Cardiac muscle cell (in vitro differentiated cells and primary cell): ENCODE data around the gene NOS3. TPM values are rescaled to one million over a fixed set of nuclear protein-coding genes. Genes with fewer than 3 reads are reported as not detected.

Experiments used
- DNase-seq, 2 donors: peaks; one replicate each; pipeline versions ENCODE4 v3.0.0 to v3.0.0-alpha.2; 2010 to 2017; ENCODE audit warnings: low read depth in 1 of 2, low spot score in 1 of 2
- H3K27ac ChIP-seq: fragments of 200-600 bp; sonication (generic); 2 replicates; pipeline ENCODE4 v1.5.1; 2016
- H3K27me3 ChIP-seq: fragments of 200-600 bp; sonication (generic); 2 replicates; pipeline ENCODE4 v1.6.0; 2016; ENCODE audit warnings: control low read depth
- H3K36me3 ChIP-seq: fragments of 200-600 bp; sonication (generic); 2 replicates; pipeline ENCODE4 v1.5.1; 2016; ENCODE audit warnings: control low read depth
- H3K4me1 ChIP-seq: fragments of 200-600 bp; sonication (generic); 2 replicates; pipeline ENCODE4 v1.8.1; 2017; ENCODE audit warnings: low read depth, mild to moderate bottlenecking, mixed run types
- H3K4me3 ChIP-seq: fragments of 200-600 bp; sonication (generic); 2 replicates; pipeline ENCODE4 v1.5.1; 2016; ENCODE audit warnings: mild to moderate bottlenecking
- H3K9me3 ChIP-seq: fragments of 200-600 bp; sonication (generic); 2 replicates; pipeline ENCODE4 v1.5.1; 2017; ENCODE audit warnings: low read depth, mild to moderate bottlenecking, control low read depth
- CTCF ChIP-seq: IDR thresholded peaks from 2 replicates; pipeline ENCODE4 v1.5.1; 2012; ENCODE audit warnings: low read depth, mild to moderate bottlenecking, low read length
- polyA plus RNA-seq: library from polyadenylated mRNA; unstranded; fragments of >200 nt; fragmentation: Nextera tagmentation; extraction: Ambion mirVana; gene quantifications from 2 replicates; pipeline ENCODE4 v1.2.1, GENCODE V29; 2016
- total RNA-seq: library from RNA; depleted of rRNA; stranded (reverse); fragments of >200 nt; gene quantifications from 2 replicates; pipeline ENCODE4 v1.2.3, GENCODE V29; 2016

The NOS3 gene
- total and polyA plus RNA-seq, 2 experiments from 2014 or later: 13.1 to 20.3 TPM

GRCh38 chr7:150944066-150945042, 46.5 kb upstream of the NOS3 start:
- TF ChIP-seq CTCF: no peak
- peaks cover 22% of the 10 kb centered on the region for H3K4me1 ChIP-seq

DNA sequence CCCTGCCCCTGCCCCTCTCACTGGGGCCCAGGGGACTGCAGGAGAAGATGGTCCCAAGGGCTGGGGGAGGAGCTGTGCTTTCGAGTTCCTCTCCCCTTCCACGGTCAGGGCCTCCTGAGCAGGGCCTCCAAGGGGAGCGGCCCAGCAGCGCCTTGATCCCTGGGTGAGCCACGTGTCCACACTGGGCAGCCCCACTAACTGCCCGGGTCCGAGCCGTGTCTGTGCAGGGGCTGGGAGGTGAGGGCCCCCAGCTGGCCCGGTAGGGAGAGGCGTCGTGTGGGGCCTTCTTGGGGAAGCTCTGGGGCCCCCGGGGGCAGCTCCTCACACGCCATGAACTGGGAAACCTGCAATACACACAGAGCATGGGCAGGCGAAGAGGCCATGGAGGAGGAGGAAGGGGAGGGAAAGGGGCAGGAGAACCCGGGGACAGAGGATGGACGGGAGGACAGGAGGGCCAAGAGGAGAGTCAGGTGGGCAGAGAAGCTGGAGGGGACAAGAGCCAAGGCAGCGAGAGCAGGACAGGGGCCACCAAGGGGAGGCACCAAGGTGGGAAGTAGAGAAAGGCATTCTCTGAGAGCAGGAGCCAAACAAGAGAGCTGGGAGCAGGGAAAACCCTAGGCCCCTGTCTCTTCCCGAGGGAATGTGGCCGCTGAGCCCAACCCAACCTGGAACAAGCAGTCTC, 45.5 kb upstream of the NOS3 start:
- no peaks in the 10 kb centered on the region for H3K27me3 ChIP-seq

More at GRCh38 chr7:150944066-150945042, 46.5 kb upstream of the NOS3 start:
- Histone ChIP-seq H3K27ac (no peak overlapping the region), H3K27me3 (no peaks in the 10 kb centered on the region), H3K9me3 (no peaks in the 10 kb centered on the region), H3K36me3 (no peaks in the 10 kb centered on the region), H3K4me3 (no peak overlapping the region)
- no peak for DNase-seq

DNA sequence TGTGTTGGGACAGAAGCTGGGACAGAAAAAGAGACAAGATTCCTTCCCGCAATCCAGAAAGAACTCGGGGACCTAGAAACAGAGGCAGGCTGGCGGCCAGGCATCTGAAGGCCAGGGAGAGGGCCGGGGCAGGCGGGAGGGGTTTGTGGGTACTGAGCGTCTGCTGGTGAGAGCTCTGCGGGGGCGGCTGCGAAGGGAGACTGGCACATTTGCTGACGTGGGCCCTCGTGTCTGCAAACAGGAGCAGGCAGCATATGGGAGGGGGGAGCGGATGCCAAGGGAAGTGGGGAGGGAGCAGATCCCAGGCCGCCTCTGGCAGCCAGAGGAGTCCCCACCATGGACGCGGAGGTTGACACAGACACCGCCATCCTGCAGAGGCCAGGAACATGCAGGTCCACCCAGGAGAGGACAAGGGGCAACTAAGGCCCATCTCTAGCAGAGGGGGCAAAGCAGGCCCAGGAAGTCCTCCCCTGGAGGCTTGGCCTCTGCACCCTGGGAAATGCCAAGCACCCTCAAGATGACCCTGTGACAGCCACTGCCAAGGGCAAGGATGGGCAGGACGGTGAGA, 44.9 kb upstream of the NOS3 start:
- peaks cover 26% of the 10 kb centered on the region for H3K4me1 ChIP-seq
- H3K36me3 ChIP-seq: peaks cover 8% of the 10 kb centered on the region
- H3K27ac ChIP-seq: peak overlapping the region; percentile 51
- no peak for DNase-seq
- no peak overlapping the region for H3K4me3 ChIP-seq
- no peak for TF ChIP-seq CTCF
- H3K27me3 ChIP-seq: no peaks in the 10 kb centered on the region
- H3K9me3 ChIP-seq: no peaks in the 10 kb centered on the region

More for the DNA sequence above, 45.5 kb upstream of the NOS3 start:
- DNase-seq: no peak
- peaks cover 3% of the 10 kb centered on the region for H3K36me3 ChIP-seq
- H3K9me3 ChIP-seq: no peaks in the 10 kb centered on the region
- H3K4me1 ChIP-seq: peaks cover 26% of the 10 kb centered on the region
- H3K27ac ChIP-seq: peak overlapping the region; percentile 51
- H3K4me3 ChIP-seq: no peak overlapping the region
- TF ChIP-seq CTCF: no peak

DNA sequence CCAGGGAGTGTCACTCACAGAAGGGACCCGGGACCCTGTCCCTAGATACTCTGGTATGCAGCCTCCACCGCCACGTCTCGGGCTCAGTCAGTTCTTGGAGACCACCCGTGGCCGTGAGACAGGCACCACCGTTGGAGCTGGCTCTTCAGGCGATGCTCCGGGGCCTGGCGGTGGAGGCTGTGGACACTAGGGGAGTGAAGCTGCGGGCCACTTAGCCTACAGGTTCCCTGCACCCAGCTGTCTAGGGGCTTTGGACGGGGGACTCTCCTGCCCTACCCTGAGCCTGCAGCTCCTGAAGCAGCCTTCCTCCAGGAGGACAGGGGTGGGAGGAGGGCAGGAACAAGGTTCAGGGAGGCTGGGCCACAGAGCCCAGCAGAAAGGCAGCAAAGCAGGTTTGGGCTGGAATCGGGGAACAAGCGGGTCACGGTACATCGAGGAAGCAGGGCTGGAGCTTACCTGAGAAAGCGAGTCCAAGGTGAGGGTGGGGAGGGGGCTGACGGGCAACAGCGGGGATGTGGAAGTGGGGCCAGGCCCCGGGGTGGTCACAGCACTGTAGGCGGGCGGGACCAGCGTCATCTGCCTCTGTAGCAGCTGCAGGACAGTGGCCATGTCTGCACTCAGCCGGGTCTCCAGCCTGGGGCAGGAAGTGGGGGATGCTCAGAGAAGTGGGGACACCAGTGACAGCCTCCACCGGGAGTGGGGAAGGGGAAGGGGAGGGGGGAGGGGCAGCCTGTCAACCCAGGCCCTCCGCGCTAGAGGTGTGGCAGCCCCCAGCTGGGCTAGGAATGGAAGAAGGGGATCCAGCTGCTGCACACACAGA, 44.2 kb upstream of the NOS3 start:
- H3K36me3 ChIP-seq: peaks cover 8% of the 10 kb centered on the region
- TF ChIP-seq CTCF: no peak
- no peaks in the 10 kb centered on the region for H3K9me3 ChIP-seq
- H3K27me3 ChIP-seq: no peaks in the 10 kb centered on the region
- no peak overlapping the region for H3K4me3 ChIP-seq
- DNase-seq: no peak
- H3K4me1 ChIP-seq: peaks cover 26% of the 10 kb centered on the region
- no peak overlapping the region for H3K27ac ChIP-seq

DNA sequence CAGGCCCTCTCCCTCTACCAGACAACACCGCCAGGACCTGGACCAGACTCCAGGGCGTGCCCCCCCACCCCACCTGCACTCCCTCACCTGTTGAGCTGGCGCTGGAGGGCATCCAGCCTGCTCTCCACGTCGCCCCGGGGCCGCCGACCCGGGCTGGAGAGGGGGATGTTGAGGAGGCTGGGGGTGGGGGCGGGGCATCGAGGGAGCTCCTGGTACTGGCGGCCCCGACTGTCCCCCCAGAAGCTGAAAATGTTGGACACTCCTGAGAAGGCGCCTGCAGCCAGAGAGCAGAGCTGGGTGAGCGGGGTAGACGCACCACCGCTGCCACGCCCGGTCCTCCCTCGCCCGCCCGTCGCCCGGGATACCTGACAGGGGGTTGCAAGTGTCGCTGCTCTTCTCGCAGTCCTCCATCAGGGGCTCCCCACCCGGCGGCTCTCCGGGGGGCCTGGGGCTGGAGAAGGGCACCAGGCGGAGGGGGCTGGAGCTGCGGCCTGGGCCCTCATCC, 43.5 kb upstream of the NOS3 start:
- no peak for TF ChIP-seq CTCF
- no peak for DNase-seq
- Histone ChIP-seq H3K4me3 (no peak overlapping the region), H3K27ac (no peak overlapping the region), H3K4me1 (peaks cover 23% of the 10 kb centered on the region), H3K9me3 (no peaks in the 10 kb centered on the region), H3K27me3 (no peaks in the 10 kb centered on the region), H3K36me3 (peaks cover 11% of the 10 kb centered on the region)
